Measurements from ENCODE around the gene NDC80. TPM values are rescaled to one million over a fixed set of nuclear protein-coding genes. Genes with fewer than 3 reads are reported as not detected.

The NDC80 gene
- total RNA-seq, 4 donors from 2014 or later = 1.1 to 2.7 (median 2.5) TPM

GRCh38 chr18:2618009-2618408 lies 46.7 kb downstream of the NDC80 start:
- no peaks in the 10 kb centered on the region for H3K9me3 ChIP-seq
- TF ChIP-seq CTCF (IDR thresholded peaks at IDR 0.05) (no peak), POLR2AphosphoS5 (IDR thresholded peaks at IDR 0.05) (no peak), POLR2A (IDR thresholded peaks at IDR 0.05) (no peak), EP300 (IDR thresholded peaks at IDR 0.05) (no peak)
- no peak for DNase-seq (ENCODE audit: low spot score in 2 of 2)
- H3K4me1 ChIP-seq = no peaks in the 10 kb centered on the region
- H3K27me3 ChIP-seq = no peaks in the 10 kb centered on the region
- H3K4me3 ChIP-seq = no peak overlapping the region
- no peak overlapping the region for H3K27ac ChIP-seq
- WGBS = 96% methylated on average over 4 of the region's 4 CpGs
- no peaks in the 10 kb centered on the region for H3K36me3 ChIP-seq

- DNase-seq (ENCODE audit: low spot score in 2 of 2) = no peak
- no peaks in the 10 kb centered on the region for H3K9me3 ChIP-seq
- H3K27me3 ChIP-seq = no peaks in the 10 kb centered on the region
- H3K4me3 ChIP-seq = no peak overlapping the region
- H3K36me3 ChIP-seq = no peaks in the 10 kb centered on the region
- H3K4me1 ChIP-seq = no peaks in the 10 kb centered on the region
- TF ChIP-seq POLR2AphosphoS5 (IDR thresholded peaks at IDR 0.05) = no peak
- TF ChIP-seq EP300 (IDR thresholded peaks at IDR 0.05) = no peak
- TF ChIP-seq POLR2A (IDR thresholded peaks at IDR 0.05) = no peak
- TF ChIP-seq CTCF (IDR thresholded peaks at IDR 0.05) = no peak
- WGBS = 71% methylated on average over 5 of the region's 5 CpGs
- no peak overlapping the region for H3K27ac ChIP-seq
Observed at GRCh38 chr18:2625217-2625616, 53.9 kb downstream of the NDC80 start.

- no peaks in the 10 kb centered on the region for H3K36me3 ChIP-seq
- DNase-seq (ENCODE audit: low spot score in 2 of 2) = no peak
- no peaks in the 10 kb centered on the region for H3K9me3 ChIP-seq
- TF ChIP-seq POLR2A (IDR thresholded peaks at IDR 0.05) (no peak), CTCF (IDR thresholded peaks at IDR 0.05) (no peak), EP300 (IDR thresholded peaks at IDR 0.05) (no peak), POLR2AphosphoS5 (IDR thresholded peaks at IDR 0.05) (no peak)
- WGBS = 100% methylated on average over 1 of the region's 1 CpG
- no peaks in the 10 kb centered on the region for H3K27me3 ChIP-seq
- H3K27ac ChIP-seq = no peak overlapping the region
- H3K4me1 ChIP-seq = no peaks in the 10 kb centered on the region
- H3K4me3 ChIP-seq = no peak overlapping the region
Observed at GRCh38 chr18:2627821-2628276, 56.5 kb downstream of the NDC80 start.

- no peak for DNase-seq (ENCODE audit: low spot score in 2 of 2)
- no peaks in the 10 kb centered on the region for H3K27me3 ChIP-seq
- no peaks in the 10 kb centered on the region for H3K4me1 ChIP-seq
- no peak overlapping the region for H3K4me3 ChIP-seq
- no peaks in the 10 kb centered on the region for H3K36me3 ChIP-seq
- WGBS = 80% methylated on average over 2 of the region's 2 CpGs
- H3K9me3 ChIP-seq = no peaks in the 10 kb centered on the region
- H3K27ac ChIP-seq = no peak overlapping the region
- TF ChIP-seq POLR2AphosphoS5 (IDR thresholded peaks at IDR 0.05) (no peak), CTCF (IDR thresholded peaks at IDR 0.05) (no peak), EP300 (IDR thresholded peaks at IDR 0.05) (no peak), POLR2A (IDR thresholded peaks at IDR 0.05) (no peak)
Observed at GRCh38 chr18:2629003-2629402, 57.6 kb downstream of the NDC80 start.

- no peaks in the 10 kb centered on the region for H3K36me3 ChIP-seq
- WGBS = 88% methylated on average over 1 of the region's 1 CpG
- peaks cover 6% of the 10 kb centered on the region for H3K4me1 ChIP-seq
- no peaks in the 10 kb centered on the region for H3K9me3 ChIP-seq
- no peaks in the 10 kb centered on the region for H3K27me3 ChIP-seq
- DNase-seq (ENCODE audit: low spot score in 2 of 2) = no peak
- H3K27ac ChIP-seq = no peak overlapping the region
- TF ChIP-seq POLR2AphosphoS5 (IDR thresholded peaks at IDR 0.05) = no peak
- TF ChIP-seq POLR2A (IDR thresholded peaks at IDR 0.05) = no peak
- TF ChIP-seq EP300 (IDR thresholded peaks at IDR 0.05) = no peak
- no peak for TF ChIP-seq CTCF (IDR thresholded peaks at IDR 0.05)
- no peak overlapping the region for H3K4me3 ChIP-seq
Observed at GRCh38 chr18:2635586-2635985, 64.2 kb downstream of the NDC80 start.

All from suprapubic skin (tissue), 4 donors.